ENCODE results near the gene MXRA8.

Gene MXRA8

GRCh38 chr1:1367315-1367714 is 9.0 kb upstream of the MXRA8 start:
- no peak for DNase-seq (ENCODE audit: low read depth)

- DNase-seq (ENCODE audit: low read depth) = no peak
These were observed 8.3 kb upstream of the MXRA8 start for GRCh38 chr1:1366699-1367066.

GRCh38 chr1:1365875-1366698 is 7.7 kb upstream of the MXRA8 start:
- DNase-seq (ENCODE audit: low read depth) = no peak

- DNase-seq (ENCODE audit: low read depth) = no peak
These were observed 5.9 kb upstream of the MXRA8 start for GRCh38 chr1:1364266-1364665.

GRCh38 chr1:1361982-1362423 is 3.6 kb upstream of the MXRA8 start:
- DNase-seq (ENCODE audit: low read depth) = no peak

- DNase-seq (ENCODE audit: low read depth) = no peak
These were observed 3.1 kb upstream of the MXRA8 start for GRCh38 chr1:1361233-1361981.

- no peak for DNase-seq (ENCODE audit: low read depth)
These were observed 2.3 kb upstream of the MXRA8 start for GRCh38 chr1:1360506-1361169.

GRCh38 chr1:1359664-1360468 is 1.5 kb upstream of the MXRA8 start:
- DNase-seq (ENCODE audit: low read depth) = no peak

GRCh38 chr1:1359308-1359663 is 931 bp upstream of the MXRA8 start:
- no peak for DNase-seq (ENCODE audit: low read depth)

- no peak for DNase-seq (ENCODE audit: low read depth)
These were observed 403 bp downstream of the MXRA8 start for GRCh38 chr1:1357871-1358432.

GRCh38 chr1:1356796-1357401 is 1.5 kb downstream of the MXRA8 start:
- DNase-seq (ENCODE audit: low read depth) = no peak

- no peak for DNase-seq (ENCODE audit: low read depth)
These were observed 2.1 kb downstream of the MXRA8 start for GRCh38 chr1:1356166-1356795.

GRCh38 chr1:1355416-1355815 is 2.9 kb downstream of the MXRA8 start:
- no peak for DNase-seq (ENCODE audit: low read depth)

GRCh38 chr1:1354271-1355247 is 3.8 kb downstream of the MXRA8 start:
- no peak for DNase-seq (ENCODE audit: low read depth)

- DNase-seq (ENCODE audit: low read depth) = no peak
These were observed 4.8 kb downstream of the MXRA8 start for GRCh38 chr1:1353389-1354151.

GRCh38 chr1:1352786-1353388 is 5.5 kb downstream of the MXRA8 start:
- no peak for DNase-seq (ENCODE audit: low read depth)

GRCh38 chr1:1351511-1352427 is 6.6 kb downstream of the MXRA8 start:
- no peak for DNase-seq (ENCODE audit: low read depth)
